Nephron (organoid): Measurements from ENCODE around the gene SCARB1.

Experiments used
- H3K27ac Mint-ChIP-seq, 3 experiments: 2 replicates each; pipeline ENCODE4 v1.8.0; 2020; ENCODE audit warnings: mixed read lengths in 3 of 3, mild to moderate bottlenecking in 2 of 3, moderate library complexity in 1 of 3
- H3K27me3 Mint-ChIP-seq: 2 replicates; pipeline ENCODE4 v1.8.0; 2021; ENCODE audit warnings: low read depth, mild to moderate bottlenecking, moderate library complexity, mixed read lengths
- H3K36me3 Mint-ChIP-seq: 2 replicates; pipeline ENCODE4 v1.8.0; 2020; ENCODE audit warnings: low read depth, mixed read lengths
- H3K4me1 Mint-ChIP-seq: 2 replicates; pipeline ENCODE4 v1.8.0; 2020; ENCODE audit warnings: mixed read lengths
- H3K4me3 Mint-ChIP-seq, 3 experiments: 2 replicates each; pipeline ENCODE4 v1.8.0; 2020; ENCODE audit warnings: mild to moderate bottlenecking in 3 of 3, mixed read lengths in 3 of 3, moderate library complexity in 2 of 3
- H3K9me3 Mint-ChIP-seq: 2 replicates; pipeline ENCODE4 v1.8.0; 2020; ENCODE audit warnings: mixed read lengths
- TF ChIP-seq, protein P1 (sequence below), 3 experiments: fragments of 200-600 bp; sonication (generic); IDR thresholded peaks; one replicate each; pipeline ENCODE4 v1.5.0; 2021; ENCODE audit warnings: antibody characterized with exemption in 3 of 3; ENCODE audit not compliant: unreplicated experiment in 3 of 3

Gene SCARB1

DNA sequence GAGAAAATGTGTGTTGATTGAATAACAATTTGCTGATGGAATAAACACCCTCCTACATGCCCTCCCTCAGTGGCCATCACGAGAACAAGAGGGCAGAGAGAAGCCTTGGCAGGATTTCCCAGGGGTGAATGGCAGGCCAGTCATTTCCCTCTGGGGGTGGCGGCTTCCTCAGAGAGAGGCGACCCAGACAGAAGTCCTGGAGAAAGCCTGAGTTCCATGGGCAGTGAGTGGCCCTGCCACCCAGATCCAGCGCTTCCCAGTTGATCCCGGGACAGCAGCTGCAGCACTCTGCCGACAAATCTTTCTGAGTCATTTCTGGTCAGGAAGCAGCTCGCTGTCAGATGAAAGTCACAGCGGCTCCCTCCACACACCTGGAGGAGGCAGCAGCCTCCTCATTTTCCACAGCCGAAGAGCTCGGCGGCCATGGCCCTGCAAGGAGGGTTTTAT, 123.0 kb downstream of the SCARB1 start:
- Mint-ChIP-seq H3K27me3 (peaks cover 13% of the 10 kb centered on the region), H3K4me3 (no peak overlapping the region), H3K4me1 (peaks cover 61% of the 10 kb centered on the region), H3K36me3 (no peaks in the 10 kb centered on the region), H3K9me3 (no peaks in the 10 kb centered on the region), H3K27ac (peak overlapping the region; percentile 78 to 97 (median 86))
- TF ChIP-seq, protein P1, sequence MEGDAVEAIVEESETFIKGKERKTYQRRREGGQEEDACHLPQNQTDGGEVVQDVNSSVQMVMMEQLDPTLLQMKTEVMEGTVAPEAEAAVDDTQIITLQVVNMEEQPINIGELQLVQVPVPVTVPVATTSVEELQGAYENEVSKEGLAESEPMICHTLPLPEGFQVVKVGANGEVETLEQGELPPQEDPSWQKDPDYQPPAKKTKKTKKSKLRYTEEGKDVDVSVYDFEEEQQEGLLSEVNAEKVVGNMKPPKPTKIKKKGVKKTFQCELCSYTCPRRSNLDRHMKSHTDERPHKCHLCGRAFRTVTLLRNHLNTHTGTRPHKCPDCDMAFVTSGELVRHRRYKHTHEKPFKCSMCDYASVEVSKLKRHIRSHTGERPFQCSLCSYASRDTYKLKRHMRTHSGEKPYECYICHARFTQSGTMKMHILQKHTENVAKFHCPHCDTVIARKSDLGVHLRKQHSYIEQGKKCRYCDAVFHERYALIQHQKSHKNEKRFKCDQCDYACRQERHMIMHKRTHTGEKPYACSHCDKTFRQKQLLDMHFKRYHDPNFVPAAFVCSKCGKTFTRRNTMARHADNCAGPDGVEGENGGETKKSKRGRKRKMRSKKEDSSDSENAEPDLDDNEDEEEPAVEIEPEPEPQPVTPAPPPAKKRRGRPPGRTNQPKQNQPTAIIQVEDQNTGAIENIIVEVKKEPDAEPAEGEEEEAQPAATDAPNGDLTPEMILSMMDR (IDR thresholded peaks at IDR 0.05; ENCODE audit: unreplicated experiment in 3 of 3) = no peak

DNA sequence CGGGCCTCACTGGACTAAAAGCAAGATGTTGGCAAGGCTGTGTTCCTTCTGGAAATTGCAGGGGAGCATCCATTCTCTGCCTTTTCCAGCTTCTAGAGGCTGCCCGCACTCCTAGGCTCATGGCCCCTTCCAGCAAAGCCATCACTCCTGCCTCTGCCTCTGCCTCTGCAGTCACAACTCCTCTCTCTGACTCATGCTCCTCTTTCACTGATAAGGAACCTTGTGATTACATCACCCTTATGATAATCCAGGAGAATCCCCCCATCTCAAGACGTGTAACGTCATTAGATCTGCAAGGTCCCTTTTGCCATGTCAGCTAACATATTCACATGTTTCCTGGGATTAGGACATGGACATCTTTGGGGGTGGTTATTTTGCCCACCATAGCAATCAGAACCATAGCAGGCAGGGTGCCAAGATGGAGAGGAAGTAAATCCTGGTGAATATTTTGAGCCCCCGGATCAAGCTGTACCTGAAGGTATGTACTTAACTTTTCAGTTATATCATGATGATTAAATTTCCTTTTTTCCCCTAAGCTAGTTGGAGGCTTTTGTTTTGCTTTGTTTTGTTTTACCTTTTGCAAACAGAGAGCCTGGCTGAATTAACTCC, 123.6 kb downstream of the SCARB1 start:
- peaks cover 17% of the 10 kb centered on the region for H3K27me3 Mint-ChIP-seq
- TF ChIP-seq, protein P1 (IDR thresholded peaks at IDR 0.05; ENCODE audit: unreplicated experiment in 3 of 3) = no peak
- no peaks in the 10 kb centered on the region for H3K9me3 Mint-ChIP-seq
- peaks cover 54% of the 10 kb centered on the region for H3K4me1 Mint-ChIP-seq
- peak overlapping the region; percentile 78 to 97 (median 86) for H3K27ac Mint-ChIP-seq
- H3K36me3 Mint-ChIP-seq = no peaks in the 10 kb centered on the region
- peak overlapping the region in 1 of 3 experiments; percentile 9 for H3K4me3 Mint-ChIP-seq

DNA sequence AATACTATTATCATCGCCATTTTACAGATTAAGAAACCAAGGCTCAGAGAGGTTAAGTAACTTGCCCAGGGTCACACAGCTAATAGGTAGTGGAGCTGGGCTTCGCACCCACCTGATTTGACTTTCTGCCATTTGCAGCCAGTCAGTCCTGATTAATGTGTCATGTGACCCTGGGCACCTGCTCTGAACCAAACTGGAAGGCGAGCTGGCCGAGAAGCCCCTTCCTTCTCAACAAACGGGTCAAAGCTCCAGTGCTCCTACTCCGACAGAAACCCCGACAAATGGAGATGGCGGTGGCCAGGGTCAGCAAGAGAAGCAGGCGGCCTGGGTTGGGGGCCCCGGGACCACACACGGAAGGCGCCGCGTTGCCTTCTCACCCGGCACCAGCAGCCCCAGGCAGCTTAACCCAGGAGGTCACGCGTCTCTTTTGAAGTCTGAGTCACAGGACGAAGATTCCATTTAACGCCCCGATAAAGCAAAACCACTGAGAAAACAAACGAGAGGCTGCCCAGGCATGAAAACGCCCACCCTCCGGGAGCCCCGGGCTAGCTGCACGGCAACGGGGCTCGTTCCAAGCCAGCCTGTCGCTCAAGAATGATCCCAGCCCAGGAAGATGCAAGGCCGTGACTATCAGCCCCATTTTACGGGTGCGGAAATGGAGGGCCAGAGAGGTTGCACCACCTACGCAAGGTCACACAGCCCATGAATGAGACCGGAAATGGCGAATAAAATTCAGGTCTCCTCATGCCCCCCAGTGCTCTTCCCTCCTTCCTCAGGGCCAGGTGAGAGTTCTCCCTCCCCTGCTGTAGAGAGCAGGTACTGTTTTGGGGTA, 124.8 kb downstream of the SCARB1 start:
- peaks cover 4% of the 10 kb centered on the region for H3K9me3 Mint-ChIP-seq
- H3K27me3 Mint-ChIP-seq = peaks cover 22% of the 10 kb centered on the region
- no peaks in the 10 kb centered on the region for H3K36me3 Mint-ChIP-seq
- TF ChIP-seq, protein P1 (IDR thresholded peaks at IDR 0.05; ENCODE audit: unreplicated experiment in 3 of 3) = no peak
- no peak overlapping the region for H3K4me3 Mint-ChIP-seq
- peaks cover 60% of the 10 kb centered on the region for H3K4me1 Mint-ChIP-seq
- H3K27ac Mint-ChIP-seq = peak overlapping the region; percentile 13 to 71 (median 63)

DNA sequence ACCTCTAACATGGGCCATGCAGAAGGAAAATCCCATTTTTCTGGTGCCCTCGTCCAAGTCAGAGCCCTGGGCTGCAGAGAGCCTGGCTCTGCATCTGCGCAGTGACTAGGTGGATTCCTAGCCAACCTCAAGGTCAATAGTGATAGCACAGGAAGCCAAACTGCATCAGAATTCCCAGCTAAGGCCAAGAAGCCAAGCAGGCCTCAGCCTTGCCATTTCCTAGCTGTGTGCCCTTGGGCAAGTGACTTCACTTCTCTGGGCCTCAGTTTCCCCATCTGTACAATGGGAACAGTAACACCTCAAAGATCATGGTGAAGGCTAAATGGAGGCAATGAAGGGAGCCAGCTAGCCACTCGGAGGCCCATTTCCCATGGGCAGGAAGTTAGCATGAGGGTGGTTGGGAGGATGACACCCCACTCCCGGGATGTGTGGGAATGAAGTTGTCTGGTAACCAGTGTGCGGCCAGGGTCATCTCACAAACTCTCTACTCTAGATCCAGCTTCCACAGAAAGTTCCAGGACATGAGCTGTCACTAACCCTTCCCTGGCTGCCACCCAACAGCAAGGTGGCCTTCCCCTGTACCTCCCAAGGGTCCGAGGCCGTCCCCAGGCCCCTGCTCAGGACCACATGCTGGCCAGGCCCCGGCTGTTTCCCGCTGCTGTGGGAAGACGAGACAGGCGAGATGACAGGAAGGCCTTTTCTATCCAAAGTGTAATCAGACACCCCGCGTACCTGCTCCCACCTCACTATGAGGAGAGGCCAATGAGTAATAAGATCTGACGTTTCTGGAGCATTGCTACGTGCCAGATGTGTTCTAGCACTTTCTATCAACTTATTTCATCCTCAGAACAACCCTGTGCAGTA, 125.7 kb downstream of the SCARB1 start:
- Mint-ChIP-seq H3K27me3 (peaks cover 22% of the 10 kb centered on the region), H3K27ac (peak overlapping the region; percentile 69 to 76 (median 71)), H3K9me3 (peaks cover 4% of the 10 kb centered on the region), H3K4me1 (peaks cover 56% of the 10 kb centered on the region), H3K36me3 (no peaks in the 10 kb centered on the region), H3K4me3 (no peak overlapping the region)
- TF ChIP-seq, protein P1 (IDR thresholded peaks at IDR 0.05; ENCODE audit: unreplicated experiment in 3 of 3) = no peak

DNA sequence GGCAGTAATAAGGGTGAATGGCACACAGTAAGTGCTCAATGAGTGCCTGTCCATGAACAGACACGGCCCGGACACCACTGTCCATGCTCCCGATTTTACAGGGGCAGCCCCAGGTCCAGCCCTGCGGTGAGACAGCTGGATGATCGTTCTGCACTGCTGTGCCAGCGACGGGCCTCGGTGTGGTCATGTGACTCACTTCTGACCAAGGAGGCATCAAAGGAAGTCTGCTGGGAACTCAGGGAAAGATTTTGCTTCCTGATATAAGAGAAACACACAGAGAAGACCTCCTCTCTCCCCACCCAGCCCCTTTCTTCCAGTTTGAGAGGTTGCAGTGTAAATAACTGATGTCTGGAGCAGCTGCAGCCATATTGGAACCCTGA, 126.6 kb downstream of the SCARB1 start:
- peaks cover 58% of the 10 kb centered on the region for H3K4me1 Mint-ChIP-seq
- peaks cover 4% of the 10 kb centered on the region for H3K9me3 Mint-ChIP-seq
- H3K4me3 Mint-ChIP-seq = no peak overlapping the region
- no peaks in the 10 kb centered on the region for H3K36me3 Mint-ChIP-seq
- TF ChIP-seq, protein P1 (IDR thresholded peaks at IDR 0.05; ENCODE audit: unreplicated experiment in 3 of 3) = no peak
- H3K27ac Mint-ChIP-seq = peak overlapping the region; percentile 49 to 76 (median 69)
- H3K27me3 Mint-ChIP-seq = peaks cover 27% of the 10 kb centered on the region
